Spleen (tissue), 11 donors: Measurements from ENCODE around the gene PKIG. TPM values are rescaled to one million over a fixed set of nuclear protein-coding genes. Genes with fewer than 3 reads are reported as not detected.

Source experiments
- DNase-seq: peaks from one replicate; pipeline ENCODE4 v3.0.0-alpha.2; 2020
- H3K27ac ChIP-seq, 8 donors: fragments of 200-600 bp; sonication (generic) in 7 of 8; 1 replicate in 4 of 8; 2 replicates in 4 of 8; pipeline versions ENCODE4 v1.5.0 to v1.8.0; 2016 to 2021; ENCODE audit warnings: inconsistent platforms in 4 of 8, mild to moderate bottlenecking in 4 of 8, moderate library complexity in 1 of 8
- H3K27me3 ChIP-seq, 7 donors: fragments of 200-600 bp; sonication (generic) in 6 of 7; replicated peaks in 1 of 7; 1 replicate in 4 of 7; 2 replicates in 3 of 7; pipeline versions ENCODE4 v1.5.0 to v1.8.0; 2016 to 2021; ENCODE audit warnings: inconsistent platforms in 3 of 7, mild to moderate bottlenecking in 1 of 7
- H3K36me3 ChIP-seq, 6 donors: fragments of 200-600 bp; sonication (generic) in 5 of 6; 1 replicate in 4 of 6; 2 replicates in 2 of 6; pipeline versions ENCODE4 v1.5.0 to v1.8.0; 2016 to 2021; ENCODE audit warnings: inconsistent platforms in 2 of 6
- H3K4me1 ChIP-seq, 6 donors: fragments of 200-600 bp; sonication (generic) in 5 of 6; 1 replicate in 3 of 6; 2 replicates in 3 of 6; pipeline versions ENCODE4 v1.5.0 to v1.8.0; 2016 to 2021; ENCODE audit warnings: inconsistent platforms in 3 of 6
- H3K4me3 ChIP-seq, 8 donors: fragments of 200-600 bp; sonication (generic) in 7 of 8; 1 replicate in 4 of 8; 2 replicates in 4 of 8; pipeline versions ENCODE4 v1.5.0 to v1.8.0; 2016 to 2021; ENCODE audit warnings: inconsistent platforms in 4 of 8, mild to moderate bottlenecking in 4 of 8, moderate library complexity in 2 of 8
- H3K9me3 ChIP-seq, 8 donors: fragments of 200-600 bp; sonication (generic) in 7 of 8; 1 replicate in 4 of 8; 2 replicates in 4 of 8; pipeline versions ENCODE4 v1.5.0 to v1.8.0; 2016 to 2021; ENCODE audit warnings: inconsistent platforms in 4 of 8
- CTCF ChIP-seq, 11 experiments: fragments of 200-600 bp in 7 of 11; fragments of 450-650 bp in 4 of 11; sonication (generic) in 4 of 11; IDR thresholded peaks in 8 of 11; conservative IDR thresholded peaks in 3 of 11; 1 replicate in 7 of 11; 2 replicates in 4 of 11; pipeline versions ENCODE4 v1.4.0 to v1.8.0; 2016 to 2021; ENCODE audit warnings: antibody characterized with exemption in 11 of 11, inconsistent platforms in 4 of 11, mild to moderate bottlenecking in 1 of 11
- POLR2A ChIP-seq, 3 donors: fragments of 450-650 bp; IDR thresholded peaks; one replicate each; pipeline ENCODE4 v1.5.1; 2017; ENCODE audit warnings: antibody characterized with exemption in 3 of 3, mild to moderate bottlenecking in 1 of 3
- POLR2AphosphoS5 ChIP-seq, 3 donors: sonication (generic); formaldehyde crosslinking; IDR thresholded peaks; one replicate each; pipeline ENCODE4 v1.5.1; 2017; ENCODE audit warnings: antibody characterized with exemption in 3 of 3
- WGBS, 5 donors: extraction: QIAGEN DNeasy Blood & Tissue Kit in 3 of 5; methylation state at CpG; one replicate each; pipeline versions ENCODE4 v1.1.5 to v1.1.7; 2013 to 2018; 5-methylcytosine and 5-hydroxymethylcytosine counted together
- intact Hi-C: fragments of 100-400 bp; cut with DNase I; formaldehyde crosslinking; loops from one replicate; pipeline ENCODE4 v1.15.0; 2023; ENCODE audit warnings: low total_unique reads
- polyA plus RNA-seq, 3 donors: library from polyadenylated mRNA; stranded (reverse); fragments of 200-250 nt; gene quantifications; one replicate each; pipeline ENCODE4 v1.2.1, GENCODE V29; 2013
- total RNA-seq, 7 donors: library from RNA; depleted of rRNA in 3 of 7; stranded (reverse); fragments of >200 nt in 3 of 7; fragmentation: NEBNext Ultra II Directional in 4 of 7; extraction: Animal tissue kit (Norgen Biotek cat#: 25700) in 4 of 7; gene quantifications; one replicate each; pipeline versions ENCODE4 v1.1.0 to v1.2.1, GENCODE V29; 2016 to 2021
- donor health status: healthy with polysubstance abuse.
- donor health status: DM: no; HTN: no; CAD: no; lungs with moderate emphysema.
- donor health status: DM: no; HTN: no; CAD: no.
- donor health status: Bipolar disorder and iron deficiency.
- donor health status: healthy.
- donor health status: DM: no; HTN: no; CAD: no.
- donor health status: DM: yes; HTN: yes; CAD: no.

Gene PKIG
- total and polyA plus RNA-seq, 10 donors = 37.5 to 82.6 (median 56.1) TPM

- H3K36me3 ChIP-seq = no peaks in the 10 kb centered on the region
- WGBS, 5 donors = 4 to 25% (median 13%) methylated on average over 4 of the region's 4 CpGs
- peaks cover 61 to 100% (median 97%) of the 10 kb centered on the region in 6 donors for H3K4me1 ChIP-seq
- peak; percentile 80 for DNase-seq
- H3K4me3 ChIP-seq = peak overlapping the region in 1 of 8 donors; percentile 34
- no peaks in the 10 kb centered on the region for H3K27me3 ChIP-seq
- intact Hi-C loops = no loop called here
- peak overlapping the region; percentile 55 to 90 (median 78) for H3K27ac ChIP-seq
- H3K9me3 ChIP-seq = no peaks in the 10 kb centered on the region
- TF ChIP-seq POLR2A (IDR thresholded peaks at IDR 0.05) (no peak), POLR2AphosphoS5 (IDR thresholded peaks at IDR 0.05) (peak in 2 of 3 donors; percentile 25 to 37), CTCF (IDR thresholded peaks at IDR 0.05 in 8 of 11, conservative IDR thresholded peaks at IDR 0.05 in 3 of 11) (no peak)
These were observed 63.8 kb downstream of the PKIG start for GRCh38 chr20:44646023-44646640.

GRCh38 chr20:44646641-44647274 is 64.4 kb downstream of the PKIG start:
- 54 to 63% (median 58%) methylated on average over 10 of the region's 10 CpGs for WGBS, 5 donors
- intact Hi-C loops = no loop called here
- Histone ChIP-seq H3K4me3 (peak overlapping the region in 1 of 8 donors; percentile 34), H3K36me3 (no peaks in the 10 kb centered on the region), H3K4me1 (peaks cover 54 to 97% (median 93%) of the 10 kb centered on the region in 6 donors), H3K27ac (peak overlapping the region; percentile 55 to 90 (median 78)), H3K27me3 (no peaks in the 10 kb centered on the region), H3K9me3 (no peaks in the 10 kb centered on the region)
- no peak for DNase-seq
- no peak for TF ChIP-seq CTCF (IDR thresholded peaks at IDR 0.05 in 8 of 11, conservative IDR thresholded peaks at IDR 0.05 in 3 of 11)
- no peak for TF ChIP-seq POLR2A (IDR thresholded peaks at IDR 0.05)
- TF ChIP-seq POLR2AphosphoS5 (IDR thresholded peaks at IDR 0.05) = peak in 2 of 3 donors; percentile 47 to 48

GRCh38 chr20:44648068-44648467 is 65.7 kb downstream of the PKIG start:
- intact Hi-C loops = no loop called here
- TF ChIP-seq POLR2AphosphoS5 (IDR thresholded peaks at IDR 0.05) (no peak), POLR2A (IDR thresholded peaks at IDR 0.05) (no peak), CTCF (IDR thresholded peaks at IDR 0.05 in 8 of 11, conservative IDR thresholded peaks at IDR 0.05 in 3 of 11) (no peak)
- Histone ChIP-seq H3K27ac (peak overlapping the region in 5 of 8 donors; percentile 27 to 90 (median 85)), H3K27me3 (no peaks in the 10 kb centered on the region), H3K4me1 (peaks cover 41 to 93% (median 83%) of the 10 kb centered on the region in 6 donors), H3K36me3 (no peaks in the 10 kb centered on the region), H3K9me3 (no peaks in the 10 kb centered on the region), H3K4me3 (no peak overlapping the region)
- 79 to 91% (median 87%) methylated on average over 5 of the region's 5 CpGs for WGBS, 5 donors
- DNase-seq = no peak

GRCh38 chr20:44648579-44648978 is 66.2 kb downstream of the PKIG start:
- Histone ChIP-seq H3K4me1 (peaks cover 36 to 93% (median 83%) of the 10 kb centered on the region in 6 donors), H3K27ac (peak overlapping the region in 4 of 8 donors; percentile 1 to 90 (median 82)), H3K27me3 (no peaks in the 10 kb centered on the region), H3K9me3 (no peaks in the 10 kb centered on the region), H3K36me3 (no peaks in the 10 kb centered on the region), H3K4me3 (no peak overlapping the region)
- no peak for DNase-seq
- intact Hi-C loops = no loop called here
- 72 to 82% (median 79%) methylated on average over 7 of the region's 7 CpGs for WGBS, 5 donors
- no peak for TF ChIP-seq CTCF (IDR thresholded peaks at IDR 0.05 in 8 of 11, conservative IDR thresholded peaks at IDR 0.05 in 3 of 11)
- TF ChIP-seq POLR2A (IDR thresholded peaks at IDR 0.05) = no peak
- TF ChIP-seq POLR2AphosphoS5 (IDR thresholded peaks at IDR 0.05) = no peak
